Stimulated activated CD8-positive, alpha-beta memory T cell treated with anti-CD3 and anti-CD28 coated beads, Interleukin-4, amount 100 ng/mL, for 1 hour (primary cell): ENCODE measurements around the gene TYSND1.
A peak's percentile ranks its signal among the peaks of the same experiment; 100 is the strongest.
"Not testable (repeated sequence)": the region's sequence is repeated elsewhere in the genome, so short reads cannot be mapped to it uniquely, and the experiment has no call there.

Experiments
- DNase-seq, 2 donors: peaks; one replicate each; pipeline ENCODE4 v3.0.0-alpha.2; 2020; ENCODE audit warnings: low read depth in 2 of 2, low spot score in 1 of 2

TYSND1 gene, protein sequence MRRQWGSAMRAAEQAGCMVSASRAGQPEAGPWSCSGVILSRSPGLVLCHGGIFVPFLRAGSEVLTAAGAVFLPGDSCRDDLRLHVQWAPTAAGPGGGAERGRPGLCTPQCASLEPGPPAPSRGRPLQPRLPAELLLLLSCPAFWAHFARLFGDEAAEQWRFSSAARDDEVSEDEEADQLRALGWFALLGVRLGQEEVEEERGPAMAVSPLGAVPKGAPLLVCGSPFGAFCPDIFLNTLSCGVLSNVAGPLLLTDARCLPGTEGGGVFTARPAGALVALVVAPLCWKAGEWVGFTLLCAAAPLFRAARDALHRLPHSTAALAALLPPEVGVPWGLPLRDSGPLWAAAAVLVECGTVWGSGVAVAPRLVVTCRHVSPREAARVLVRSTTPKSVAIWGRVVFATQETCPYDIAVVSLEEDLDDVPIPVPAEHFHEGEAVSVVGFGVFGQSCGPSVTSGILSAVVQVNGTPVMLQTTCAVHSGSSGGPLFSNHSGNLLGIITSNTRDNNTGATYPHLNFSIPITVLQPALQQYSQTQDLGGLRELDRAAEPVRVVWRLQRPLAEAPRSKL

DNA sequence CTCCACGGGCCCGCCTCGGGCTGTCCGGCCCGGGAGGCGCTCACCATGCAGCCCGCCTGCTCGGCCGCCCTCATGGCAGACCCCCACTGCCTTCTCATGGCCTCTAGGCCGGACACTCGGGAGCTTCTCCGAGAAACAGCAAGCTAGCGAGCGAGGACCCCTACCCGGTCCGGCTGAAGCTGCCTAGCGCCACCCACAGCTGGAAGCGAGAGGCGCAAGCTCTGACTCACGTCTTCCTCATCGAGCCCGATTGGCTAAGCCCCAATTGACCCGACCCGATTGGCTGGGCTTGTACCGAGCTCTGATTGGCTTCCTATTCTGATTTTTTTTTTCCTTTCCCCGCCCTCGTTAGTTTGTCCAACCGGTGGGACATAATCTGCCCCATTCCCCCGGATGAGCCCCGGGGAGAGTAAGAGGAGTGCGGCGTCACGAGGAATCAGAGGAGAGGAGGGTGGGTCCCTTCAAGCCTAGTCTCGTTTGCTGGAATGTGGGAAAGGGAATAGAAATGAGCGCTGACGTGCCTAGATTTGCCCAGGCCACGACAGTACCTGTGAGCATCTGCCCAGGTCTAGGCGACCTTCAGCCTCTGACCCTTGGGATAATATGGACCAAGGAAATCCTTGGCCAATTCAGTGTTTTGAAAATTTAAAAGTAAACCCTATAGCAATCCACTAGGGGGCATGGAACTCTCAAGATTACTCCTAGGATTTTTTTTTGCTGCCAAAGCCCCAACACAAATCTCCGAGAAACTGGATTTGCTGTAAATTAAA lies at the start of gene TYSND1:
TYSND1 (minus strand) TSS at position 212 of the 770 bp plus-strand sequence; CDS start at position 98, 114 bp downstream.
- peak; percentile 79 to 85 for DNase-seq

DNA sequence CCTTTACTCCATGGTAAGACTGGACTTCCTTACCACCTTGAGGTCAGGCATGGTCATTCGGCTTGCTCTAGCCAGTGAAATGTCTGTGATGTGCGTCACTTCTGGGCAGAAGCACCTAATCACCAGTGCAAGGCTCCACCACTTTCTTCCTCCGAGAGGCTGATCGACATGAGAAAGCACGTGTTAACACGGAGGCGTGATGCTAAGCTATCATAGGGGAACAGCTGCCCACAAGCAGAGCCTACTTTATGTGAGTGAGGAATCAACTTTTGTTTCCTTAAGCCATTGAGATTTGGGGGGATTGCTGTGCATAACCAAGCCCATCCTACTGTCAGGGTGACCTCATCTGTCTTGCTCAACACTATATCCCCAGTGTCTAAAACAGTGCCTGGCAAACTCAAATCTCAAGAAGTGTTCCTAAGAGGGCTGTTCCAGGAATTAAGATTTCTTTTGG lies 46.9 kb upstream of the TYSND1 start:
- no peak for DNase-seq

DNA sequence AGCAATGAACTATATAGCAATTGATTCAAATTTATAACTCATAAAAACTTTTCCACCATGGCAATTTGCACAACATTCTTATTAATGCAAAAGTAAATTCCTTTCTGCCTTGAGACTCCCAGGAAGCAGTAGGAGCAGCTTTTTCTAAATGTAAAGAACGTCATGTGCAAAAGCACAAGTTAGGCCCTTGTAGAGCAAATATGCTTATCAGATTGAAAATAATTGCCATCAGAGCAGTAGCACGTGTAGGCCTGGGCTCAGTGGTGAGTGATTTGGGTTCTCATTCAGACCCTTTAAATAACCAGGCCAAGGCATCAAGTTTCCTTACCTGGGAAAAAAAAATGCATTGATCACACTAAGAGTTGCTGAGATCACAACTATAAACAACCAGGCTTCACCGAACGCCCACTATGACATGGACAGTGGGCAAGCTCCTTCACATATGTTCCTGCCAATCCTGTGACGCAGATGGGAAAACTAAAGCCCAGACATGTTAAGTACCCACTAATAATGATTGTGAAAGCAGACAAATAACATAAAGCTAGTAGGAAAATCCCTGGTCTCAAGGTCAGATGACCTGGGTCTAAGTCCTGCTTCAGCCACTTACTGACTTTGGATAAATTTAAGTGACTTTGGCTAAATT lies 45.9 kb upstream of the TYSND1 start:
- DNase-seq, result no peak

GRCh38 chr10:70191972-70192305 lies 45.4 kb upstream of the TYSND1 start:
- DNase-seq, result no peak

DNA sequence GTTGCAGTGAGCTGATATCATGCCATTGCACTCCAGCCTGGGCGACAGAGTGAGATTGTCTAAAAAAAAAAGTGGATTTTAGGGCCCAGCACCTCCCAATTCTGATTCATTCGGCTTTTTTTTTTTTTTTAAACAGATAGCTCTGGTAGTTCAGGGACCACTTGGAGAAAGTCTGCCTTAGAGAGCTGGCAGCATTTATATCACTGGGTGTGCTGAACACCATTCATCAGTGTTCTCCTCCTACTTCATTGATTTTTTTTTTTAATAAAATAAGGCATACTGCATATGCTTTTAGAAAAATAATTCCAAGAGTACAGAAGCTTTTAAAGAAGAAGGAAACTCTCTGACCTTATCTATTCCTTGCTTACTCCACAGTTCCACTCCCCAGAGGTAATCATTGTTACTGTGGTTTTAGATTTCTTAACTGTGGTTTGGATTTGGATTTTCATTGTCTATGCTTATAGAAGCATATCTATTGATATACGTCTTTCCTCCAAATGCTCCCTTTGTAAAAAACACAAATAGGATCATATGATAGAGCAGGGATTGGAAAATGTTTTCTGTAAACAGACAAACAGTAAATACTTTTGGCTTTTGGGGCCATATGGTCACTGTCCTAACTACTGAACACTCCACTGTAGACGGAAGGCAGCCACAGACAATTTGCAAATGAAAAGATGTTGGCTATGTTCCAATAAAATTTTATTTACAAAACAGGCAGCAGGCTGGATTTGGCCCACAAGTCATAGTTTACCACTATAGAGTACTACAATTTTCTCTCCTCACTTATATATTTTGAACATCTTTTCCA lies 44.9 kb upstream of the TYSND1 start:
- no peak for DNase-seq

DNA sequence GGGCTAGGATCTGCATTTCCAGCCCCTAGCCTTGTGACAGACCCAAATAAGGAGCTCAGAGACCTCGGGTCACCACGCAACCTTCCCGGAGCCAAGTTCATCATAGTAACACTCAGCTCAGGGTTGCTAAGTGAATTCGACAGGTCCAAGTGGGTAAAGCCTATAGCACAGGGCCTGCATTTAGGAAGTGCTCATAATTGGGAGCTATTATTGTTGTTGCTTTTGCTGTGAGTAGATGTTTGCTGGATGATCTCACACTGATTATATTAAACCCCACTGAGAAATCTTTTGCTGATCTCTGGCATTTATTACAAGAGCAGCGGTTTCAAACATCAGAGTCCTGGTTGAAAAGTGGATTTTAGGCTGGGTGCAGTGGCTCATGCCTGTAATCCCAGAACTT lies 44.1 kb upstream of the TYSND1 start:
- no peak for DNase-seq

DNA sequence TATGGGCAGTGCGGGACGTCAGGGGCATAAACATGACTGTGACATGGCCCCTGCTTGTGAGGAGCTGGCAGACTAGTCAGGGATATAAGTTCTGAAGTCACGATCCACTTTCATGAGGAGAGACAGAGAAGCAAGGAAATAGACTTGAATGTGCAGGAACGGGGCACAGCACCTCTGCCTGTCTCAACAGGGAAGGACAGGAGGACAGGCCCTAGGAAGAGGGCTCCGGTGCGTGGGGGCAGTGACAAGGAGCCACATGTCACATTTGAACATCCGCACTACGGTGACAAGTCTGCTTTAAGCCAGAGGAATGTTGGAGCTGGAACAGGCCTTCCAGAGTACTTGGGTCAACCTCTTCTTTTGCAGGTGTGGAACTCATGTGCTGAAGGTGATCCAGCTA lies 43.6 kb upstream of the TYSND1 start:
- DNase-seq, result no peak

DNA sequence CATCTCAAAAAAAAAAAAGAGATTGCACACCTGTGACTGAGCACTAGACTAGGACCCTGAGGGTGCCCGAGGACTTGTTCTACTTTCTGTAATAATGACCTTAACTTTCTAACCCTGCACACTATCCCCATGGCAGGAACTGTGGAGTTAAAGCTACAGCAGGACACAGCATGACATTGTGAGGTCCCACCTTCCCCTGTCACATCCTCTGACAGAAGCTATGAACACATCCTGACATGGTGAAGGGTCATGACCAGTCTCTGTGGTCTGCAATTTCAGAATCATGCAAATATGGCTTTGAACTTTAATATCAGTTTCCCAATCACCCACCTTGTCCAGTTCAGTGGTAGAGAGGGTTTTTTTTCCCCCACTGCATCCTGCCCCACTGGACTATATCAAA lies 42.3 kb upstream of the TYSND1 start:
- DNase-seq, result no peak

GRCh38 chr10:70186571-70186970 lies 40.1 kb upstream of the TYSND1 start:
- no peak for DNase-seq

GRCh38 chr10:70186090-70186489 lies 39.6 kb upstream of the TYSND1 start:
- no peak for DNase-seq

DNA sequence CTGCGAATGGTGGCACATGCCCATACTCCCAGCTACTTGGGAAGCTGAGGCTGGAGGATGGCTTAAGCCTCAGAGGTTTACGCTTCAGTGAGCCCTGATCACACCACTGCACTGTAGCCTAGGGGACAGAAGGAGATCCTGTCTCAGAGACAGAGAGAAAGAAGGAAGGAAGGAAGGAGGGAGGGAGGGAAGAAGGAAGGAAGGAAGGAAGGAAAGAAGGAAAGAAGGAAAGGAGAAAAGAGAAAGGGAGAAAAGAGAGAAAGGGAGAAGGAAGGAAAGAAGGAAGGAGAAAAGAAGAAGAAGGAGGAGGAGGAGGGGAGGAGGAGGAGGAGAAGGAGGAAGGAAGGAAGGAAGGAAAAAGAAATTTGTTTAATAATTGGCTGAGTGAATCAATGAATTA lies 36.8 kb upstream of the TYSND1 start:
- DNase-seq, result no peak

- DNase-seq, result not testable (repeated sequence)
Measured at GRCh38 chr10:70179209-70179608, 32.7 kb upstream of the TYSND1 start.

DNA sequence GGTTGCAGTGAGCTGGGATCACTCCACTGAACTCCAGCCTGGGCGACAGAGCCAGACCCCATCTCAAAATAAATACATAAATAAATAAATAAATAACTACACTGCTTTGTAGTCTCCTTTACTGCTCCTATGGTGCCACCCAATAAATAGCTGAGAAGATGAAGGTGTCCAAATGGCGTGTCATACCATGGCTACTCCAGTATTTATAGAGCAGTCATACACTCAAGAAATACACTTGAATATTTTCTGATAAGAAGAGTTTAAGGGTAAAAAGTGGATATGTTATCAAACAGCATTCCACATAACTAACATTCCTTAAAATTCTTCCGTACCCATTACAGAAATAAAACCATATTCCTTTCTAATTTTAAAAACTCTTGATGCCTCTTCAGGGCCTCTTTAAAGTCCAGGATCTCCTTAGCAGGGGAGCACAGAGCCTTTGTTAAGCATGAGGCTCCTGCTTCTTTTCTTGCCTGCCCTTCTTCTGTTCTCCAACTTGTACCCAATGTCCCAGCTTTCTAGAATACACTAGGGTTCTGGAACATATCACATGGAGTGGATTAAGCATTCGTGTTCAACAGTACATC lies 31.7 kb upstream of the TYSND1 start:
- DNase-seq, result no peak

GRCh38 chr10:70176441-70176840 lies 29.9 kb upstream of the TYSND1 start:
- no peak for DNase-seq

- DNase-seq, result no peak
Measured at GRCh38 chr10:70175516-70175915, 29.0 kb upstream of the TYSND1 start.

GRCh38 chr10:70174058-70174741 lies 27.7 kb upstream of the TYSND1 start:
- no peak for DNase-seq

DNA sequence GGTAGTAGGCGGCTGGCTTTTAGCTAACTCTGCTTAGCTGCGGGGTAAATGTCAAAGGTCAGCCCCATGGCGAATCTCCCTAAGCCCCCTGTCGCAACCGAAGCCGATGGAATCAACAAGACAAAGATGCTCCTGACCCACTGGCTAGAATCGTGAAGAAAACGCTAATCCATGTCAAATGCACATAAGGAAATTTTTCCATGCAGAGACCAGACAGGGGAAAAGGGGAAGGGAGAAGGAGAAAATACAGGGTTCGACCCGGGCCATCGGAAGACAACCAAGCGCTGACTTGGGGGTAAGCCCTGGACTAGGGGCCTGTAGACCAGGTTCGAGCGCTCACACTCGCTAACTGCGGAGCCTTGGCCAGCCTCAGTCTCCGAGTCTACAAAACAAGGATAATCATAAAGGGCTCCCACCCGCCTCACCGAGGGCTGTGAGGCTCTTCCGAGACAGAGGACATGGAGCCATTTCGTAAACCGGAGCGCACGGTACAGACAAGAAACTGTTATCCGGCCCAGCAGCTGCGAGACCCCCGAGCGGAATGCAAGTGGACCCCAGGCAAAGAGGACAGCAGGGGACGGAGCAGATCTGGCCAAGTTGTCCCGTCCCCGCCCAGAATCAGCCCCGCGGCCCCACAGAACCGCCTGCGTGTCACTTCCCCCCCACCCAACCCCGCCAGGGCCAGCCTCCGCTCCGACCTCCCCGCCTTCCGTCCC lies 23.3 kb upstream of the TYSND1 start:
- no peak for DNase-seq

GRCh38 chr10:70169011-70169410 lies 22.5 kb upstream of the TYSND1 start:
- DNase-seq, result no peak

DNA sequence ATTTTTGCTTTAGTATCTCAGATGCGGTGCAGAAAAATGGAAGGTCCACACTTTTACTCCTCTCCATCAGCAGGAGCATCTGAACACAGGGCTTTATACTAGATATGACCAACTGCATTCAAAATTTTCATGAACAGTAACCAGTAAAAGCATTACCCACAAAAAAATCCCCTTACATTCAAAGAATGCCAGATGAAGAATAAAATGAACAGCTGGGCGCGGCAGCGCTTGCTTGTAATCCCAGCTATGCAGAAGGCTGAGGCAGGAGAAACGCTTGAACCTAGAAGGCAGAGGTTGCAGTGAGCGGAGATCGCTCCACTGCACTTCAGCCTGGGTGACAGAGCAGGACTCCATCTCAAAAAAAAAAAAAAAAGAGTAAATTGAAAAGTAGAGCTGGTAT lies 20.7 kb upstream of the TYSND1 start:
- DNase-seq, result no peak
